Measurements from ENCODE around the gene C12orf50. TPM values are rescaled to one million over a fixed set of nuclear protein-coding genes. Genes with fewer than 3 reads are reported as not detected.

Gene C12orf50, protein sequence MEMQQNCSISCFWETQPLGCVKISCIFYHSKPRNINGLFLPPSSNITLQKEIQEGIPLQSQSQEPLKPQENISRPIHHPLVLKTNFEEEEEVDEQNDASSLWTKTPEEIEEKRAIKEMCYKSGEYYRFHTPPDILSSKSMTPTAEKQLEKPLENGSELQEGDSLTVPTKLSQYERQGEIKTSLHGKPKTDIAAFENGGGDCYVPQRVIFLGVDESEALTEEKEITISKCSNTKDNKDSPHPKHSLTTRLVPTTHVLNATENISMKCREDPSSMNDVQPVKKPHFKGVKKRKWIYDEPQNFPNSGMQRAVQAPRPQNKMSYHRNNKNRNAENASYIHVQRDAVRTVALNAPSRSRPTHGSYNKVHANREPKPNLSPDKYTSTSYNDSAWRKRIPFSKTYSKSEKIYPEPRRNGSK
- polyA plus RNA-seq (0.30 and 0.68 TPM in 2 replicates), polyA minus RNA-seq (0.97 and 1.4 TPM in 2 replicates)

DNA sequence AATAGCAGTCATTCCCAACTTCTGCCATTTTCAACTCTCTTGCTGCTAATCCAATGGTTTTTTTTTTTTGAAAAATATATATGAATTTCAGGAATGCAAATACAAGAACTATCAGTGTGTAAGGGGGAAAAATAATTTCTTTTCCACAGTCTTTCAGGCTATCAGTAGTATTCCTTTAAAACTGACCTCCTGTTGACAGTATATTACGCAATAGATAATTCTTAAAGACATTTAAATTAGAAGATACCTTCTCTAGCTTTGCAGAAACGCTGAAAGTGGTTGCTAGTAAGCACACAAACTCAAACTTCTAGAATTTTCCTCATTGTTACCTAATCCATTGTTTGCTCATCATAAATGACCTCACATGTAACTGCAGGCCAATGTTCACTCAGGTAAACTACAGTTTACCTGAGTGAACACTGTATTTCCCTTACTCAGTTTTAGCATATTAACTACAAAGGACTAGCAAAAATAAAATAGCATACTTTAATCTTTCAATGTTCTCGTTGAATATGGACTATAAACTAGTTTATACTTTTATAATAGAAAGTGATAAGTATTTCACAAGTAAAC lies at the start of gene C12orf50:
C12orf50 (minus strand) TSS at position 309 of the 573 bp plus-strand sequence. CDS start 2,439 bp downstream, outside the sequence.
- Histone ChIP-seq H3K9ac (ENCODE audit: low read length) (no peak within 1 kb of the TSS), H3K79me2 (replicated peaks; ENCODE audit: insufficient read depth, low read length) (no peaks in the 10 kb centered on the region), H3K4me3 (ENCODE audit: low read length) (no peak within 1 kb of the TSS), H3K9me2 (ENCODE audit: insufficient read depth, low read length) (no peaks in the 10 kb centered on the region), H2AFZ (ENCODE audit: low read depth, low read length) (no peak within 1 kb of the TSS), H3K9me3 (ENCODE audit: low read length) (no peaks in the 10 kb centered on the region), H3F3A (ENCODE audit: insufficient read depth, low read length, poor library complexity, severe bottlenecking) (no peaks in the 10 kb centered on the region), H3K27me3 (ENCODE audit: insufficient read depth, low read depth, low read length) (no peaks in the 10 kb centered on the region), H3K27ac (ENCODE audit: low read length) (no peak within 1 kb of the TSS), H3K4me2 (ENCODE audit: low read length) (no peak within 1 kb of the TSS), H3K36me3 (ENCODE audit: insufficient read depth, low read length) (no peaks in the 10 kb centered on the region), H4K20me1 (ENCODE audit: insufficient read depth) (no peaks in the 10 kb centered on the region)
- TF ChIP-seq RAD21 (conservative IDR thresholded peaks at IDR 0.05), result no peak
- TF ChIP-seq EZH2 (IDR thresholded peaks at IDR 0.05; ENCODE audit: borderline replicate concordance, insufficient read depth, low read length, poor library complexity, severe bottlenecking), result no peak
- TF ChIP-seq, protein P1, sequence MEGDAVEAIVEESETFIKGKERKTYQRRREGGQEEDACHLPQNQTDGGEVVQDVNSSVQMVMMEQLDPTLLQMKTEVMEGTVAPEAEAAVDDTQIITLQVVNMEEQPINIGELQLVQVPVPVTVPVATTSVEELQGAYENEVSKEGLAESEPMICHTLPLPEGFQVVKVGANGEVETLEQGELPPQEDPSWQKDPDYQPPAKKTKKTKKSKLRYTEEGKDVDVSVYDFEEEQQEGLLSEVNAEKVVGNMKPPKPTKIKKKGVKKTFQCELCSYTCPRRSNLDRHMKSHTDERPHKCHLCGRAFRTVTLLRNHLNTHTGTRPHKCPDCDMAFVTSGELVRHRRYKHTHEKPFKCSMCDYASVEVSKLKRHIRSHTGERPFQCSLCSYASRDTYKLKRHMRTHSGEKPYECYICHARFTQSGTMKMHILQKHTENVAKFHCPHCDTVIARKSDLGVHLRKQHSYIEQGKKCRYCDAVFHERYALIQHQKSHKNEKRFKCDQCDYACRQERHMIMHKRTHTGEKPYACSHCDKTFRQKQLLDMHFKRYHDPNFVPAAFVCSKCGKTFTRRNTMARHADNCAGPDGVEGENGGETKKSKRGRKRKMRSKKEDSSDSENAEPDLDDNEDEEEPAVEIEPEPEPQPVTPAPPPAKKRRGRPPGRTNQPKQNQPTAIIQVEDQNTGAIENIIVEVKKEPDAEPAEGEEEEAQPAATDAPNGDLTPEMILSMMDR (IDR thresholded peaks at IDR 0.05; ENCODE audit: poor library complexity, severe bottlenecking), result no peak
- TF ChIP-seq SMC3 (conservative IDR thresholded peaks at IDR 0.05; ENCODE audit: poor library complexity), result no peak
- TF ChIP-seq MXI1 (conservative IDR thresholded peaks at IDR 0.05; ENCODE audit: poor library complexity, severe bottlenecking), result no peak
- TF ChIP-seq, protein P2, sequence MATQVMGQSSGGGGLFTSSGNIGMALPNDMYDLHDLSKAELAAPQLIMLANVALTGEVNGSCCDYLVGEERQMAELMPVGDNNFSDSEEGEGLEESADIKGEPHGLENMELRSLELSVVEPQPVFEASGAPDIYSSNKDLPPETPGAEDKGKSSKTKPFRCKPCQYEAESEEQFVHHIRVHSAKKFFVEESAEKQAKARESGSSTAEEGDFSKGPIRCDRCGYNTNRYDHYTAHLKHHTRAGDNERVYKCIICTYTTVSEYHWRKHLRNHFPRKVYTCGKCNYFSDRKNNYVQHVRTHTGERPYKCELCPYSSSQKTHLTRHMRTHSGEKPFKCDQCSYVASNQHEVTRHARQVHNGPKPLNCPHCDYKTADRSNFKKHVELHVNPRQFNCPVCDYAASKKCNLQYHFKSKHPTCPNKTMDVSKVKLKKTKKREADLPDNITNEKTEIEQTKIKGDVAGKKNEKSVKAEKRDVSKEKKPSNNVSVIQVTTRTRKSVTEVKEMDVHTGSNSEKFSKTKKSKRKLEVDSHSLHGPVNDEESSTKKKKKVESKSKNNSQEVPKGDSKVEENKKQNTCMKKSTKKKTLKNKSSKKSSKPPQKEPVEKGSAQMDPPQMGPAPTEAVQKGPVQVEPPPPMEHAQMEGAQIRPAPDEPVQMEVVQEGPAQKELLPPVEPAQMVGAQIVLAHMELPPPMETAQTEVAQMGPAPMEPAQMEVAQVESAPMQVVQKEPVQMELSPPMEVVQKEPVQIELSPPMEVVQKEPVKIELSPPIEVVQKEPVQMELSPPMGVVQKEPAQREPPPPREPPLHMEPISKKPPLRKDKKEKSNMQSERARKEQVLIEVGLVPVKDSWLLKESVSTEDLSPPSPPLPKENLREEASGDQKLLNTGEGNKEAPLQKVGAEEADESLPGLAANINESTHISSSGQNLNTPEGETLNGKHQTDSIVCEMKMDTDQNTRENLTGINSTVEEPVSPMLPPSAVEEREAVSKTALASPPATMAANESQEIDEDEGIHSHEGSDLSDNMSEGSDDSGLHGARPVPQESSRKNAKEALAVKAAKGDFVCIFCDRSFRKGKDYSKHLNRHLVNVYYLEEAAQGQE (IDR thresholded peaks at IDR 0.05; ENCODE audit: borderline replicate concordance), result no peak

DNA sequence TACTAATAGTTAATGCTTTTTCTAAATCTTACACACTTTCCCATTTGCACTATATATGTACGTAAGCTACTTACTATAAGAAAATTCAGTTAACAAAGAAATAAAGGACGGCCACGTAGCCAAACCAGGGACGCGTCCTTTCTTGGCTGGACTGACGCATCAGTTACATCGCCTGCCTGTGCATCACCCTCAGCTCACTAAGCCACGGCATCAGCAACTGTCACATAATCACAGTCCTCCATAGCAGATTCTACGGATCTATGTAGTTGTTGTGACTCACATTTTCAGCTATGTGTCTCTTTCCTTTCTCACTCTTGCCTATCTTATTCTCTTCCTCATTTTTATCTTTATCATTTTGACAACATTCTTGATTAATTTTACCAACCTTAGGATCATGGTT lies 38.1 kb upstream of the C12orf50 start:
- Histone ChIP-seq H3K79me2 (replicated peaks; ENCODE audit: insufficient read depth, low read length) (no peaks in the 10 kb centered on the region), H3K9ac (ENCODE audit: low read length) (no peak overlapping the region), H3K36me3 (ENCODE audit: insufficient read depth, low read length) (peaks cover 20% of the 10 kb centered on the region), H3K4me3 (ENCODE audit: low read length) (no peak overlapping the region), H3F3A (ENCODE audit: insufficient read depth, low read length, poor library complexity, severe bottlenecking) (no peaks in the 10 kb centered on the region), H3K9me3 (ENCODE audit: low read length) (no peaks in the 10 kb centered on the region), H3K4me2 (ENCODE audit: low read length) (no peak overlapping the region), H4K20me1 (ENCODE audit: insufficient read depth) (no peaks in the 10 kb centered on the region), H3K27me3 (ENCODE audit: insufficient read depth, low read depth, low read length) (no peaks in the 10 kb centered on the region), H2AFZ (ENCODE audit: low read depth, low read length) (no peak overlapping the region), H3K9me2 (ENCODE audit: insufficient read depth, low read length) (no peaks in the 10 kb centered on the region), H3K27ac (ENCODE audit: low read length) (no peak overlapping the region)
- no peak for TF ChIP-seq SMC3 (conservative IDR thresholded peaks at IDR 0.05; ENCODE audit: poor library complexity)
- no peak for TF ChIP-seq EP300 (conservative IDR thresholded peaks at IDR 0.05; ENCODE audit: poor library complexity, severe bottlenecking)
- TF ChIP-seq POLR2AphosphoS5 (IDR thresholded peaks at IDR 0.05), result no peak
- no peak for TF ChIP-seq EZH2 (IDR thresholded peaks at IDR 0.05; ENCODE audit: borderline replicate concordance, insufficient read depth, low read length, poor library complexity, severe bottlenecking)
- TF ChIP-seq TAF1 (IDR thresholded peaks at IDR 0.05; ENCODE audit: low read depth), result no peak
- no peak for TF ChIP-seq RAD21 (conservative IDR thresholded peaks at IDR 0.05)
- no peak for TF ChIP-seq MXI1 (conservative IDR thresholded peaks at IDR 0.05; ENCODE audit: poor library complexity, severe bottlenecking)
- TF ChIP-seq, protein P1 (IDR thresholded peaks at IDR 0.05; ENCODE audit: poor library complexity, severe bottlenecking), result no peak
- TF ChIP-seq, protein P2 (IDR thresholded peaks at IDR 0.05; ENCODE audit: borderline replicate concordance), result no peak
